ENCODE measurements around the gene PI4KA.

- TF ChIP-seq CTCF (conservative IDR thresholded peaks at IDR 0.05; ENCODE audit: low read depth in 2 of 2) (no peak), EZH2phosphoT487 (IDR thresholded peaks at IDR 0.05; ENCODE audit: unreplicated experiment) (no peak), ZNF114 (CRISPR knock-in tag; IDR thresholded peaks at IDR 0.05) (no peak), POLR2AphosphoS5 (IDR thresholded peaks at IDR 0.05; ENCODE audit: low read depth) (no peak), NANOG (IDR thresholded peaks at IDR 0.05; ENCODE audit: borderline replicate concordance) (no peak), EZH2 (IDR thresholded peaks at IDR 0.05; ENCODE audit: low read depth, unreplicated experiment) (no peak)
Observed at GRCh38 chr22:20823264-20823663, 35.3 kb downstream of the PI4KA start.
